Measurements from ENCODE around the gene KIF25.
"Not testable (repeated sequence)": the region's sequence is repeated elsewhere in the genome, so short reads cannot be mapped to it uniquely, and the experiment has no call there.

Gene KIF25

DNA sequence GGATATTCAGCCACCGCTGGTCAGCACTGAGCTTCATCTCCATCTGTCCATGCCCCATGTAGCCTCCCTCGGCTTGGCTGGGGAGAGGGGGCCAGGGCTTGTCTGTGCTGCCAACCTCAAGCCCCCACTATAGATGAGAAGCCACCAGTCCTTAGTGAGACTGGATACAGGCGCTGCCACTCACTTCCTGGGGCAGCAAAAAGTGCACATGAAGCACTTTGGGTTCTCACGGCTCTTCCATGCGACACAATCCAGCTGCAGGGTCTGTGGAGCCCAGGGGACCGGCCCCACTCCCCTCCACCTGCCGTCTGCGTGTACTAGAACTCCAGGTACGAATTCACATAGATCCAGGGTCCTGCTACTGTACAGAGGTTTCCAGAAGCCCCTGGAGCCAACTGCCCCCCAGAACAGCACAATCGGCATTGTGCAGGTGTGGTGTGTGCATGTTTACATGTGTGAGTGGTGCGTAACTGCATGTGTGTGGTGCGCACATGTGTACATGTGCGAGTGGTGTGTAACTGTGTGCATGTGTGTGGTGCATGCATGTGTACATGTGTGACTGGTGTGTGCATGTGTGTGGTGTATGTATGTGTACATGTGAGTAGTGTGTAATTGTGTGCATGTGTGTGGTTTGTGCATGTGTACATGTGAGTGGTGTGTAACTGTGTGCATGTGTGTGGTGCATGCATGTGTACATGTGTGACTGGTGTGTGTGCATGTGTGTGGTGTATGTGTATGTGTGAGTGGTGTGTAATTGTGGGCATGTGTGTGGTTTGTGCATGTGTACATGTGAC is 76.7 kb downstream of the KIF25 start:
- DNase-seq: no peak

DNA sequence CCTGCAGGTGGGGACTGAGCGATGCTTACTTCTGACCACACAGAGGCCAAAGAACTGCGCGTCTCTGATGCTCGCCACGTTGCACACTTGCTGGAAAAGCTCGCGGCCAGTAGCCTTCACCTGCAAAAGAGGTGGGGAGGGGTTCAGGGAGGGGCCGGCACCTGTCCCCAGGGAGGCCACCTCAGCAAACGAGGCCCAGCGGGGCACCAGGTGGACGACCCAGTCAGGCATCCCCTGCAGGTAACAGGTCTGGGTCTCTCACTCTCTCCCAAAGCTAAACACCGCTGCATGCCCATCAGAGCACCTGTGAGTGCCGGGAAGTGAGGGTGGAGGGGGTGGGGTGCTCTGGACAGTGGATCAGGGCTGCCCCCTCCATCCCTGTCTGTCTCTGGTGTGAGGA is 77.7 kb downstream of the KIF25 start:
- DNase-seq: no peak

DNA sequence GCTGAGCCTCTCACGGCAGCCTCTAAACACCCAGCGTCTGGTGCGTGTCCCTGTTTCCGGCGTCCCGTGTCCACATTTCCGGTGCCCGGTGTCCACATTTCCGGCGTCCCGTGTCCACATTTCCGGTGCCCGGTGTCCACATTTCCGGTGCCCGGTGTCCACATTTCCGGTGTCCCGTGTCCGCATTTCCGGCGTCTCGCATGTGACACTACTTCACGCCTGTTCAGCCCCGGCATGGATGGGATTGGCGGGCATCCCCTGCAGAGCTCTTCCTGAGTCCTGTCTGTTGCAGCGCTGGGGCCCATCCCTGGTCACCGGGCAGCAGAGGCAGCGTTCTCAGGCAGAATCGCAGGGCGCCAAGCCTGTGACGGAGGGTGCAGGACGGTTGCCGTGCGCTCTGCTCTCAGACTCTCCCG is 78.3 kb downstream of the KIF25 start:
- no peak for DNase-seq

DNA sequence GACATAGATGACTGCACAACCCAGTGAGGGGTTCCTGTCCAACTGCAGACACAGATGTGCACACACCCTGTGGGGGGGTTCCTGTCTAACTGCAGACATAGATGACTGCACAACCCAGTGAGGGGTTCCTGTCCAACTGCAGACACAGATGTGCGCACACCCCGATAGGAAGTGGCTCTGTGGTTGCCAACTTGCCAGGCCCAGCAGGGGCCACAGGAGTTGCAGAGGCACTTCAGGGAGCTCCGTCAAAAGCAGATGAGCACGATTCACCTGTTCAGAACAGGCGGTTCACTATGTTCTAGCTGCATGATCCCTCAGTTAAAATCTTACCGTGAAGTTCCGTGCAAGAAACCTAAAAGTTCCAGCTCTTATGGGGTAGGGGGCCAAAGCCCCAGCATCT is 79.9 kb downstream of the KIF25 start:
- DNase-seq: not testable (repeated sequence)

DNA sequence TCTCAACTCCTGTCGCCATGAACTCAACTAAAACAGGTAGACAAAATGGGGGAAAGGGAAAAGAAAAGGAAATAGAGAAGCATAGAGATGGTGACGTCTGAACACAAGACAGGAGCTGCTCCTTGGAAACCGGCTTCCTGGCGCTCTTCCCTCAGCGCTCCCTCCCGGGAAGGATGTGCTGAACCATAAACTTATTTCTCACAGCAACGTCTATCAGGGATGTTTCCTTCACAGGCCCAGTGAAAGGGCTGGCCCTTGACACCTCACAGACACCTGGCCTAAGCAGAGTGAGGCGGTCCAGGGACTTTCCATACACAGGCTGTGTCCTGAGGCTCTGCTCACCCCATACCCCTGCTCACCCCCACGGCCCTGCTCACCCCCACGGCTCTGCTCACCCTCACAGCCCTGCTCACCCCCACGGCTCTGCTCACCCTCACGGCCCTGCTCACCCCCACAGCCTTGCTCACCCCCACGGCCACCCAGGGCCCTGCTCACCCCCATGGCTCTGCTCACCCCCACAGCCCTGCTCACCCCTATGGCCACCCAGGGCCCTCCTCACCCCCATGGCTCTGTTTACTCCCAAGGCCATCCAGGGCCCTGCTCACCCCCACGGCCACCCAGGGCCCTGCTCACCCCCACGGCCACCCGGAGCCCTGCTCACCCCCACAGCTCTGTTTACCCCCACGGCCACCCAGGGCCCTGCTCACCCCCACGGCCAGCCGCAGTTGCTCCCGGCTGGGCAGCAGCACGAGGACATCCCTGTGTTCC is 80.9 kb downstream of the KIF25 start:
- DNase-seq: no peak

DNA sequence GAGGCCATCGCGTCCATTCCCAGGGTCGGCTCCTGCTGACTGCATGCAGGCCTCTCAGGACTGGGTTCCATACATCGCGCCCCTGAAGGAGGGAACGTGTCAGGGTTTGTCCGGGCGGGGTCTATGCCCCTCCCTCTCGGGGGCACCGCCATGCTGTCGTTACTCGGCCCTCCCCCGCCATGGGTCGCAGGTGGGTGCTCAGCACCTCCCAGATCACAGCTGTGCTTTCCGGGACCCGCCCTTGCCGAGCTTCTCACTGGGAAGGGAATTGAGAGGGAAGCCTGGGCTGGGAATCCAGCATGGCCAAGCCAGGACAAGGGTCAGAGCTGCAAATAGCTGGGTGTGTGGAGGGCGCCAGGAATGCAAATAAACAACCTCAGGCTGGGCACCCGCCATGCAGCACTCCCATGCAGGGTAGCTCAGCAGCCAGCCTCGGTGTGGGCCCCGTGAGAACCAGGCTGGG is 81.5 kb downstream of the KIF25 start, which contains the start of gene FRMD1:
FRMD1 (minus strand) TSS at position 270 of the 463 bp plus-strand sequence; CDS start at position 152, 118 bp downstream.
- DNase-seq: no peak

DNA sequence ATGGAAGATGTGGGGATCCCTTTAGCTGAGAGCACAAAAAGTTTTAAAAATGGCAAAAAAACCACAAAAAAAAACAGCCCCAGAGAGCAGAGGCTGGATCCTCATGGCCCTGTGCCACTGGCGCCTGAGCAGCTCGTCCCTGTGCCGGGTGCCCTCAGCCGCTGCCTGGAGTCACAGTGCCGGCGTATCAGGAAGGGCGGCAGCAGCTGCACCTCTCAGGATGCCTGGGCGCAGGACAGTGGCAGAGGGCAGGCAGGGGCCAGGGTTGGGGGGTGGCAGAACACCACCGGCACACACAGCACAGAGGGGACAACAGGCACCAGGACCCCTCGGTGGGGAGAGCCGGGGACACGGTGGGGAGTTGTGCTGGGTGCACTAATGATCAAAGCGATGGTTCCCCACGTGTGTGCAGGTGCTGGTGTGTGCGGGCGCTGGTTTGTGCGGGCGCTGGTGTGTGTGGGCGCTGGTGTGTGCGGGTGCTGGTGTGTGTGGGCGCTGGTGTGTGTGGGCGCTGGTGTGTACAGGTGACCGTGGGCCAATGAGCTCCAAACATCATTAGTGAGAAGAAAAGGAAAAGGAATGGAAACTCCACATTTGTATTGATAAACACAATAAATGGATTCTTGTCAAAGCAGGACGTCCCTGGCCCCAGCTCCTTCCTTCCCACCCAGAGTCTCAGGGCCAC is 83.1 kb downstream of the KIF25 start:
- DNase-seq: no peak

DNA sequence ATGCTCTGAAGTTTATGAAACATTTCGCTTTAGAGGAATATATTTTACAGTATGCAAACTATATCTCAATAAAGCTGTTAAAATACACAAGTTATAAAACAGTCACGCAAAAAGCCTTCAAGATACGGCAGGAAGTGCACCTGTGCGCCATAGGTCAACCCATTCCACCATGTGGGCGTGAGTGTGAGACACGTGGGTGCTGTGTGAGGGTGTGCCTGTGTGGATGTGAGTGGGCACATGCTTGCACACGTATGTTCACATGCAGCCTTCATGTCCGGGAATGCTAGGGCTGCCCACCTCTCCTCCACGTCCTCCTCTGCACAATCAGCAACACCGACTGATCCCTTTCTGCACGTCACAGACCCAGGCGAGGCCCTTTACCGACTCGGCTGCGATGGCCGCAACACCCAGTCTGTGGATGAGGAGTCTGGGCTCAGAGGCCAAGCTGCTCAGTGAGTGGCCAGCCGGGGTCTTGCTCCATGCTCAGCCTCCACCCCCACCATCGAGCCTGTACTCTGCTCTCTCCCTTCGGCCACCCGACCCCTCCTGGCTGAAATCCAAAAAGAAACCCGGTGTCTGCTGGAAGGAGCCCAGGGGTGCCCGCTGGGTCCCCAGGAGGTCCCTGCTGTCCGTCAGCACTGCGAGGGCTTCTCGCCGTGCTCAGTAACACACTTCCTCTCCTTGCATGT is 84.5 kb downstream of the KIF25 start:
- no peak for DNase-seq

DNA sequence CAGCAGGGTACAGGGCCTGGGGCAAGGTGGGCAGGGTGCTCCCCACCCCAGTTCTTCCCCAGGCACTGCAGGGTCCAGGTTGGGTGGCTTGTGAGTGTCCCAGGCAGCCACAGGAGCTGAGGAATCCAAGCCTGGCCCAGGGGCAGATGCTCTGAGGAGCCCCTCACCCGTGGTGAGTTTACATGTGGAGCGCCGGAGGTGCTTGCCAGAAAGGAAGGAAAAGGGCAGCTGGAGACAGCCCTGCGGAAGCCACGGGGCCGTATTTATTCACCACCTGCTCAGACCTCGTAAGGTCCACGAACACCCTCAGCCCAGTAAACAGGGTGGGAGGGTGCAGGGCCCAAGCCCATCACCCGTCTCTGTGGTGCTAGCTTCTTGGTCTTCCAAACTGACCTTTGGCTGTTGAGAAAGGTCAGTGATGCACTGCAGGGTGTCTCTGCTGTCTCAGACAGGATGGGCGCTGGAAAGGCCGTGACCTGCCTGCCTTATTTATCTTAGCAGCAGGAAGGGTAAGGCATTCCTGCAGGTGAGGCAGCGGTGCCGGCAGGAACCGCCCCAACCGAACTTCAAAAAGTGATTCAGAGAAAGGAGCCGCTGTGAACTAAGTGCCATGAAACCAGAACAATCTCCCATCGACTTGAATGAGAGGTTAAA is 85.5 kb downstream of the KIF25 start:
- no peak for DNase-seq

DNA sequence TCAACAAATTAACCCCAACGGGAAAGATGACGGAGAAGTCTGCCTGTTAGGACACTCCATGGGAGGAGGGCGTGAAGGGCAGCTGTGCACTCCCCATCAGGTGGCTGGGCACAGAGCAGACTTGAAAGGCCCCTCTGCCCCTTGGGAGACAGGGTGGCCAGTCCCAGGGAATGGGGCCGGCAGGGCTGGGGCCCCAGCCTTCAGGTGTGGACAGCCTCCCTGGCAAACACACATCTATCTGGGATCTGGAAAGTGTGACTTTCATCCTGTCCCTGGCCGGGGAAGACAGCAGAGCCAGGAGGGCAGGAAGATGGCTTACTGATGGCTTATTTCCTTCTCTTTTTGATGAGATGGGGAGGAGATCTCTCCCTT is 86.0 kb downstream of the KIF25 start:
- DNase-seq: no peak

DNA sequence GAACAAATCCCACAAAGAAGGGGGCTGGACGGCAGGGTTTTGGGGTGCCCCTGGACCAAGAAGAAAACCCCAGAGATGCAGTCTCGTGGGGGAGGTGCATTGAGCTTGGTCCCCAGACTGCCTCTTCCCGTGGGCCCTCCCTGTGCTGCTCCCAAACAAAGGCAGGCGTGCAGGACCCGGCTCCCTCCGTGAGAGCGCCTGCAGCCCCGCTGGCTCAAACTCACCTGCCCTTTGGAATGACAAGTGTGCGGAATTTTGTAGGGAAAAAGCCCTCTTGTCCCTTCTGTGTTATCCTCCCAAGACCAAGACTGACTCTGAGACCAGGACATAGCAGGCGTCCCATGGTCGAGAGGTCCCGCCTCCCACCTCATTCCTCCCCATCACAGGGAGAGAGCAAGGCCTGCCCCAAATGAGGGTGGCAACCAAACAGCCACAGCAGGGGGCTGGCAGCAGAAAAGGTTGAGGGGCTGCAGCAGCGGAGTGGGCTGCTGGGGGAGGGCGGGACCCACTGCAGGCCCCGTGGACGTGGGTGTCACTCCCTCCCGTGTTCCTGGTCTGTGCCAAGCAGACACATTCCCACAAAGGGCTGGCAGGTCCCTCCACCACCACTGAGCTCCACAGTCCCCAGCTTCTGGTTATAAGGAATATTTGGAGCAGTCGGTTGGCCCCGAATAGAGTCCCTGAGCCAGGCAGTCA is 87.1 kb downstream of the KIF25 start:
- DNase-seq: no peak

DNA sequence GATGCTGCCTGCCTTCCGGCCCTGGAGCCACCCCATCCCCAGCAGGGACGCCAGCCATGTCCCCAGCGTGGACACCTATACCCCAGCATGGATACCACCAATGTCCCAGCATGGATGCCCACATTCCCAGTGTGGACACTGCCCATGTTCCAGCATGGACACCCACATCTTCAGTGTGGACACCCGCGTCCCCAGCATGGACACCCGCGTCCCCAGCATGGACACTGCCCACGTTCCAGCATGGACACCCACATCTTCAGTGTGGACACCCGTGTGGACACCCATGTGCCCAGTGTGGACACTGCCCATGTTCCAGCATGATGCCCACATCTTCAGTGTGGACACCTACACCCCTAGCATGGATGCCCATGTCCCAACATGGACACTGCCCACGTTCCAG is 88.6 kb downstream of the KIF25 start:
- DNase-seq: no peak

DNA sequence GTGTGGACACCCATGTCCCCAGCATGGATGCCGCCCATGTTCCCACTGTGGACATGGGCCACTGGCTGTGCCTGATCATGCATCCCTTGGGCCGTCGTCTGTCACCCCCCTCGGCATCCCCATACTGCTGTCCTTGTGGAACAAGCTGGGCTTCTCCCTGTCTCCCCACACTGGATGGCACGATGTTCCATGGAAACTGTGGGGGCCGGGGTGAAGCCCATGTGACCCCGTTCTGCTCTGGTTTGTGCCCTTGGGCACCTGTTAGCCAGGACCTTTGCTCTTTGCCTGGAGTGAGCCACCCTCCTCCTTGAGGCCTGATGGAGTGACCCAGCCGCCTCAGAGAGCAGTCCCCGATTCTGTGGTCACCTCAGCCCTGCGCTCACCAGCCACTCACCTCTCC is 89.1 kb downstream of the KIF25 start:
- no peak for DNase-seq

DNA sequence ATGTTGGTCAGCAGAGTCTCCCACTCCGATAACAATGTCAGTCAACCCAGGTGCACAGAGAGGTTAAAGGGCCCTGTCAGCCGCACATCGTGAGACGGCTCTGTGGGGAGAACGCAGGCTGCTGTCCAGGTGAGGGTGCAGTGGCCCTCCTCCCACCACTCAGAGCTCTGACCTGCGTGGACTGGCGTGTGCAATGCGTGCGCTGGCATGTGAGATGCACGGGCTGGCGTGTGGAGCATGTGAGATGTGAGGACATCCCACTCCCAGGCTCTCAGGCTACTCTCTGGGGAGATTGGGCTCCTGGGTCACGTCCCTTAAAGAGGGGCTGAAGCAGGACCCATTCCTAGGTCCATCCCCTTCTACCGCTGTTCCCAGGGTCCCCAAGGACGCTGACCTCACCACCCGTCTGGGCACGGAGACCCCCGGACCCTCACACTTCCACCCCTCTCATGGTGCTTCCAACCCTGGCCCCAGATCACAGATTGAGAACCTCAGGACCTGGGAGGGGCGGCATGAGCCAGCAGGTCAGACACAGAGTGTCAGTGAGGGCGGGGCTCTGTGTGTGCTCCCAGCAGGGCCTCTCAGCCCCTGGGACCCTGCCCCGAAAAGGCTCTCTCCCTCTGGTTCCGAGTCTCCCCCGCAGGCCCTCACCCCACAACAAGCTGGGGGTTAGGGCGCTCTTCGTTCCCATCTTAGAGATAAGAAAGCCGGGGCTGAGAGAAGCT is 90.1 kb downstream of the KIF25 start:
- no peak for DNase-seq

DNA sequence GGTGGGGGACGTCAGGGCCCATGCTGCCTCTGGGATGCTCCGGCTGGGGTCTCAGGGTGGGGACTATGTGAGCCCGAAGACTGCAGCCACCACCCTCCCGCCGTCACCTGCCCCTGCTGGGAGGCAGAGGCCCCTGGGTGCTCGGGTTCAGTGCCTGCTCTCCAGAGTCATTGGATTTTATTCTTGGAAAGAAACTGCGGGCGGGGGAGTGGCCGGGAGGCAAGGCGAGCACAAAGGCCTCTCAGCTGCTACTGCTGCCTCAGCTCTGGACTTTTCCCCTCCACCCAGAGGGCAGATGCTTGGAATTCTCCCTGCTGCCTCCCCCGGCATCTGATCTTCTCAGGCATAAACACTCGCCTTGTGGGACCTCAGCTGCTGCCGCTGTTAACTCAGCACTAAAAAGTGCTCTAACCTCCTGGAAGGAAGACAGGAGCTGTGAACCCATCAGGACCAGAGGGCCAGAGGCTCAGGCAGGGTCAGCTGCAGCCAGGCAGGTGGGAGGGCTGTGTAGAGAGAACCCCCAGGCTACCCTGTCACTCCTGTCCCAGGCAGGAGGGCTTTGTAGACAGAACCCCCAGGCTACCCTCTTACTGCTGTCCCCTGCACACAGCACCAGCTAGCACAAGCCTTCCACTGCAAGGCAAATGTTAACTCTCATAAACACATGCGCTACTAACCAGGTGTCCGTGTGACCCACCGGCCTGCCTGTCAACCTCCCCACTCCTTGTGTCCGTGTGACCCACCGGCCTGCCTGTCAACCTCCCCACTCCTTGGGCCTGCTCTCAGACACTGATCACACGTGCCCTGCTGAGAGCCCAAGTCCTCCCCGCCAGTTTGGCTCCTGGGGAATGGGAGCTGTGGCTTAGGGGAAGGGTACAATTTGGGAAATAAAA is 90.9 kb downstream of the KIF25 start:
- no peak for DNase-seq

DNA sequence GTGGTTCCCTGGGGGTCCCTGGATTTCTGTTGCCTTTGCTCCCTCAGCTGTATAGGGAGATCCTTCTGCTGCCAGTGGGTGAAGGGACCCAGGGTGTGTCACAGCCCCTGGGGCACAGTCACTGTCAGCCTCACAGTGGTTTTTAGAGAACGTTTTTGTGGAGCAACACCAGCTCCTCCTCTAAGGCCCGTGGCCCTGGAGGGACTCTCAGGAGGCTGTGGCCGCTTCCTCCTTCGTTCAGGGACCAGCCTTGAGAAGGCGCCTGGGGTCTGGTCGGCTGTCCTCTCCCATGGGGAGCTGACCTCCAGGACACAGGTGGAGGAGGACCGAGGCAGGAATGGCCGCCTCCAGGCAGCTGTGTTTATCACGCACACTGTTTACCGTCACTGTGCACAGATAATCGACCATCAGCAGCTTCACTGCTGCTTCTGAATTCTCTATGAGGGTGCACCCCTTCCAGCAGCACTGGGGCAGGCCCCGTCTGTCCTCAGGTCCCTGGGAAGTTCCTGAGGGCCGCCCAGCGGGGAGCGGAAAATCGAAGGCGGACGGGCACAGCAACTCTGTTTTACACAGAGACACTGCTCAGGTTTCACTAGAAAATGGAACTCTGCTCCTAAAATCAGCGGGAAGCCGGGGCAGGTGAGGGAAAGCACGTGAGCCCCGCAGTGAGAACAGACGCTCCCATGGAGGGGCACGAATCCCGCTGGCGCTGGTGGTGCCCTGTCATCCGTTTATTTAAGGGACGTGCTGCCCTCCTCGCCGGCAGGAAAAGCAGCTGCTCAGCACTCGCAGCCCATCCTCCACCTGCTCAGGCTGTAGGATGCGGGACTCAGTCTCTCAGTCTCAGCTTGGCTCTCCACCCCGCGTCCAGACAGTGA is 92.0 kb downstream of the KIF25 start:
- DNase-seq: no peak

DNA sequence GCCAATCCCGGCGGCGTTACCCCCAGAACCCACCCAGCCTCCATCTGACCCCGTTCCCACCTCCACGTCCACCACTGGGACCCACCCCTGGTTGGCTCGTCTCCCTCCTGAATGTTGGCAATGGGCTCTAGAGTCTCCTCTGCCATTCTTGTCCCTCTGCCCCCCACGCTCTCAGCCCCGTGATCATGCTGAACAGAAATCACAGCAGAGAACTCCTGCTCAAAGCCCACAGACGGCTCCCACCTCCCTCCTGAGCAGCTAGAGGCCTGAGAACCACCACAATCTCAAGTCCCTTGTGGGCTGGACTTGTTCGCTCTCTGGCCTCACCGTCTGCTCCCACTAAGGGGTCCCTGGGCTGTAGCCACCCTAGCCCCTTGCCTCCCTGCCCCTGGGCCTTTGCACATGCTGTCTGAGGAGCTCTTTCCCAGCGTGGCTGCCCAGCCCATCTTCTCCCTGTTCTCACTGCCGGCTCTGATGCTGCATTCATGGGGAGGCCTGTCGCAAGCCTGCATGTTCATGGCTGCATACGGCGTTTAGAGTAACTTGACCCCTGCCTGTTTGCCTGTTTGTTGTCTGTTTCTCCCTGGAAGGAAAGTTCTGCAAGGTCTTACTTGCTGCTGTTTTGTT is 92.7 kb downstream of the KIF25 start:
- no peak for DNase-seq

DNA sequence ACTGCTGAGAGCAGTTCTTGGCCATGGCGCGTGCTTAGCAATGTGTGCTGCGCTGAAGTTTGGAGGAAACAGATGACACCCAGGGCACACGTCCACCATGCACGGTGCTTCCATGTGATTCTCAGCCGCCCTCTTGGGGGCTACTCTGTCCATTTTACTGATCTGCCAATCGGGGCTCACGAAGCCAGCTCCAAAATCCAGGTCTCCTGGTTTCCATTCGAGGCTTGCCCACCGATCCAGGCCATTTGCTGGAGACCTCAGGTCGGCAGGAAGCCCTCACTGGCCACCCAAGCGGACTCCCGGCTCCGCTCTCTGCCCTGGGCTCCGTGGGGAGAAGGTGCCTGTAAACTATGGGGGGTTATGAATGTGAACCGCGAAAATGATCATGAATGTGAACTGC is 93.2 kb downstream of the KIF25 start:
- no peak for DNase-seq
